DOHH2 (cell line): ENCODE data around the gene SYNE3.

ENCODE experiments used
- H3F3A ChIP-seq: fragments of 200-600 bp; sonication (generic), shearing (Covaris generic); 2 replicates; pipeline ENCODE4 v1.6.0; 2016; ENCODE audit warnings: antibody characterized with exemption, mild to moderate bottlenecking; ENCODE audit not compliant: control insufficient read depth, insufficient read depth
- H3K27ac ChIP-seq: fragments of 200-600 bp; sonication (generic); 2 replicates; pipeline ENCODE4 v1.5.1; 2014; ENCODE audit warnings: low read depth, mild to moderate bottlenecking, low read length, moderate library complexity
- H3K27me3 ChIP-seq: fragments of 200-600 bp; sonication (generic); 2 replicates; pipeline ENCODE4 v1.6.1; 2014; ENCODE audit warnings: mild to moderate bottlenecking, low read length, mixed read lengths; ENCODE audit not compliant: control insufficient read depth
- H3K36me3 ChIP-seq: fragments of 200-600 bp; sonication (generic); 2 replicates; pipeline ENCODE4 v1.6.1; 2014; ENCODE audit warnings: mild to moderate bottlenecking, low read length, moderate library complexity, mixed read lengths; ENCODE audit not compliant: control insufficient read depth
- H3K4me1 ChIP-seq: fragments of 200-600 bp; sonication (generic); 2 replicates; pipeline ENCODE4 v1.6.1; 2014; ENCODE audit warnings: mild to moderate bottlenecking, low read length, mixed read lengths; ENCODE audit not compliant: control insufficient read depth
- H3K4me2 ChIP-seq: fragments of 200-600 bp; sonication (generic); 2 replicates; pipeline ENCODE4 v1.6.0; 2014; ENCODE audit warnings: mild to moderate bottlenecking, low read length, moderate library complexity
- H3K4me3 ChIP-seq: fragments of 200-600 bp; sonication (generic); 2 replicates; pipeline ENCODE4 v1.5.1; 2014; ENCODE audit warnings: mild to moderate bottlenecking, low read length, mixed read lengths
- H3K79me2 ChIP-seq: fragments of 200-600 bp; sonication (generic); 2 replicates; pipeline ENCODE4 v1.6.1; 2014; ENCODE audit warnings: mild to moderate bottlenecking, low read length, mixed read lengths; ENCODE audit not compliant: control insufficient read depth
- H3K9me2 ChIP-seq: fragments of 200-600 bp; sonication (generic); replicated peaks from 2 replicates; pipeline ENCODE4 v1.6.1; 2014; ENCODE audit warnings: mild to moderate bottlenecking, low read length, mixed read lengths; ENCODE audit not compliant: control insufficient read depth
- H3K9me3 ChIP-seq: fragments of 200-600 bp; sonication (generic); 2 replicates; pipeline ENCODE4 v1.6.1; 2014; ENCODE audit warnings: antibody characterized with exemption, low read length, mixed read lengths; ENCODE audit not compliant: control insufficient read depth, insufficient read depth
- H4K20me1 ChIP-seq: fragments of 200-600 bp; sonication (generic); 2 replicates; pipeline ENCODE4 v1.6.0; 2014; ENCODE audit warnings: low read depth, mild to moderate bottlenecking, antibody characterized with exemption, low read length, moderate library complexity; ENCODE audit not compliant: control insufficient read depth, insufficient read depth
- CTCF ChIP-seq: fragments of 200-600 bp; sonication (generic); IDR thresholded peaks from one replicate; pipeline ENCODE4 v1.5.1; 2014; ENCODE audit warnings: antibody characterized with exemption, mild to moderate bottlenecking, low read depth, low read length; ENCODE audit not compliant: poor library complexity, severe bottlenecking
- EZH2phosphoT487 ChIP-seq: fragments of 200-600 bp; sonication (generic); IDR thresholded peaks from 2 replicates; pipeline ENCODE4 v1.6.1; 2017; ENCODE audit warnings: borderline replicate concordance, mild to moderate bottlenecking, antibody characterized with exemption, low read length, moderate library complexity, mixed read lengths

Gene SYNE3

GRCh38 chr14:95478818-95479217, 37.6 kb downstream of the SYNE3 start:
- H3K27me3 ChIP-seq = no peaks in the 10 kb centered on the region; the same call in 1 of the 2 replicates
- H3K9me2 ChIP-seq = no peaks in the 10 kb centered on the region
- H4K20me1 ChIP-seq = no peaks in the 10 kb centered on the region
- H3K9me3 ChIP-seq = no peaks in the 10 kb centered on the region
- no peaks in the 10 kb centered on the region for H3K36me3 ChIP-seq
- H3K4me2 ChIP-seq = no peak overlapping the region
- H3K4me3 ChIP-seq = no peak overlapping the region
- H3K27ac ChIP-seq = no peak overlapping the region
- no peaks in the 10 kb centered on the region for H3F3A ChIP-seq
- H3K79me2 ChIP-seq = no peaks in the 10 kb centered on the region
- TF ChIP-seq CTCF (no peak), EZH2phosphoT487 (no peak)
- peaks cover 7% of the 10 kb centered on the region for H3K4me1 ChIP-seq

GRCh38 chr14:95478309-95478708, 38.1 kb downstream of the SYNE3 start:
- no peaks in the 10 kb centered on the region for H3K79me2 ChIP-seq
- no peaks in the 10 kb centered on the region for H3K36me3 ChIP-seq
- no peak overlapping the region for H3K27ac ChIP-seq

GRCh38 chr14:95477411-95478269, 38.8 kb downstream of the SYNE3 start:
- Histone ChIP-seq H3K27me3 (no peaks in the 10 kb centered on the region), H3K4me3 (no peak overlapping the region), H3K36me3 (no peaks in the 10 kb centered on the region), H3F3A (no peaks in the 10 kb centered on the region), H3K4me1 (peaks cover 10% of the 10 kb centered on the region), H3K9me3 (no peaks in the 10 kb centered on the region), H3K9me2 (no peaks in the 10 kb centered on the region), H4K20me1 (no peaks in the 10 kb centered on the region), H3K4me2 (no peak overlapping the region), H3K79me2 (no peaks in the 10 kb centered on the region), H3K27ac (no peak overlapping the region)
- no peak for TF ChIP-seq EZH2phosphoT487
- TF ChIP-seq CTCF = no peak

More at GRCh38 chr14:95478309-95478708, 38.1 kb downstream of the SYNE3 start:
- TF ChIP-seq EZH2phosphoT487 = no peak
- no peak for TF ChIP-seq CTCF
- Histone ChIP-seq H3K9me3 (no peaks in the 10 kb centered on the region), H3K4me1 (peaks cover 7% of the 10 kb centered on the region), H3K9me2 (no peaks in the 10 kb centered on the region), H3K27me3 (no peaks in the 10 kb centered on the region; the same call in 1 of the 2 replicates), H3F3A (no peaks in the 10 kb centered on the region), H4K20me1 (no peaks in the 10 kb centered on the region), H3K4me2 (no peak overlapping the region), H3K4me3 (no peak overlapping the region)
